CD14-positive monocyte (primary cell): Measurements from ENCODE around the gene LTBP1. TPM values are rescaled to one million over a fixed set of nuclear protein-coding genes. Genes with fewer than 3 reads are reported as not detected.

Experiments used
- DNase-seq, 3 donors: peaks; one replicate each; pipeline ENCODE4 v3.0.0-alpha.2; 2011 to 2022
- H2AFZ ChIP-seq: 2 replicates; pipeline ENCODE4 v1.6.0; 2012; ENCODE audit warnings: mild to moderate bottlenecking, low read depth, low read length, inconsistent platforms; ENCODE audit not compliant: insufficient read depth, poor library complexity, severe bottlenecking
- H3K27ac ChIP-seq, 2 donors: 1 replicate in 1 of 2; 2 replicates in 1 of 2; pipeline ENCODE4 v1.5.1; 2012 to 2013; ENCODE audit warnings: low read length in 2 of 2, control low read depth in 1 of 2, inconsistent platforms in 1 of 2, low read depth in 1 of 2, mild to moderate bottlenecking in 1 of 2
- H3K27me3 ChIP-seq, 2 donors: one replicate each; pipeline versions ENCODE4 v1.6.0 to v1.6.1; 2011 to 2013; ENCODE audit warnings: low read length in 2 of 2; ENCODE audit not compliant: control insufficient read depth in 2 of 2, insufficient read depth in 2 of 2
- H3K36me3 ChIP-seq, 2 donors: replicated peaks in 1 of 2; 1 replicate in 1 of 2; 2 replicates in 1 of 2; pipeline versions ENCODE4 v1.5.1 to v1.6.1; 2012 to 2013; ENCODE audit warnings: low read length in 2 of 2, control low read depth in 1 of 2, inconsistent platforms in 1 of 2, mild to moderate bottlenecking in 1 of 2; ENCODE audit not compliant: insufficient read depth in 2 of 2, control insufficient read depth in 1 of 2
- H3K4me1 ChIP-seq, 2 donors: 1 replicate in 1 of 2; 2 replicates in 1 of 2; pipeline versions ENCODE4 v1.5.1 to v1.6.1; 2012 to 2013; ENCODE audit warnings: low read length in 2 of 2, control low read depth in 1 of 2, inconsistent platforms in 1 of 2, mild to moderate bottlenecking in 1 of 2, moderate library complexity in 1 of 2; ENCODE audit not compliant: insufficient read depth in 2 of 2, control insufficient read depth in 1 of 2
- H3K4me2 ChIP-seq: replicated peaks from 2 replicates; pipeline ENCODE3; 2012; ENCODE audit warnings: low read length, moderate library complexity, mild to moderate bottlenecking; ENCODE audit not compliant: poor library complexity, severe bottlenecking; ENCODE audit errors: extremely low read depth
- H3K4me3 ChIP-seq, 3 experiments: fragments of 200-600 bp in 1 of 3; sonication (generic) in 1 of 3; replicated peaks in 1 of 3; 1 replicate in 2 of 3; 2 replicates in 1 of 3; pipeline ENCODE4 v1.5.1; 2011 to 2013; ENCODE audit warnings: low read length in 3 of 3, mild to moderate bottlenecking in 3 of 3, control low read depth in 2 of 3, low read depth in 2 of 3, inconsistent platforms in 1 of 3, moderate library complexity in 1 of 3
- H3K79me2 ChIP-seq: 2 replicates; pipeline ENCODE4 v1.6.0; 2012; ENCODE audit warnings: mild to moderate bottlenecking, control low read depth, inconsistent platforms, low read length, moderate library complexity; ENCODE audit not compliant: insufficient read depth
- H3K9ac ChIP-seq: 2 replicates; pipeline ENCODE4 v1.6.0; 2017; ENCODE audit warnings: low read length, mild to moderate bottlenecking; ENCODE audit not compliant: insufficient read depth, poor library complexity, severe bottlenecking
- H3K9me3 ChIP-seq, 2 donors: replicated peaks in 1 of 2; 1 replicate in 1 of 2; 2 replicates in 1 of 2; pipeline versions ENCODE4 v1.5.1 to v1.6.1; 2012 to 2013; ENCODE audit warnings: low read length in 2 of 2, control low read depth in 1 of 2; ENCODE audit not compliant: control insufficient read depth in 1 of 2, insufficient read depth in 1 of 2
- H4K20me1 ChIP-seq: 2 replicates; pipeline ENCODE4 v1.6.0; 2012; ENCODE audit warnings: mild to moderate bottlenecking, low read length, control low read depth, moderate library complexity; ENCODE audit not compliant: insufficient read depth
- H3K27ac Mint-ChIP-seq, 7 donors: one replicate each; pipeline ENCODE4 v1.8.0; 2020; ENCODE audit warnings: mild to moderate bottlenecking in 7 of 7, mixed read lengths in 7 of 7, moderate library complexity in 6 of 7, inconsistent platforms in 2 of 7
- H3K27me3 Mint-ChIP-seq, 3 donors: one replicate each; pipeline ENCODE4 v1.8.0; 2021 to 2022; ENCODE audit warnings: low read depth in 3 of 3, mild to moderate bottlenecking in 3 of 3, mixed read lengths in 3 of 3, moderate library complexity in 3 of 3, inconsistent platforms in 1 of 3
- H3K36me3 Mint-ChIP-seq, 2 donors: one replicate each; pipeline ENCODE4 v1.8.0; 2020; ENCODE audit warnings: mixed read lengths in 2 of 2, inconsistent platforms in 1 of 2, mild to moderate bottlenecking in 1 of 2
- H3K4me1 Mint-ChIP-seq: one replicate; pipeline ENCODE4 v1.8.0; 2020; ENCODE audit warnings: mild to moderate bottlenecking, mixed read lengths
- H3K4me3 Mint-ChIP-seq, 2 donors: one replicate each; pipeline ENCODE4 v1.8.0; 2020; ENCODE audit warnings: mild to moderate bottlenecking in 2 of 2, mixed read lengths in 2 of 2, moderate library complexity in 1 of 2
- H3K9me3 Mint-ChIP-seq, 7 donors: one replicate each; pipeline ENCODE4 v1.8.0; 2020 to 2022; ENCODE audit warnings: mixed read lengths in 7 of 7, mild to moderate bottlenecking in 6 of 7, moderate library complexity in 6 of 7, inconsistent platforms in 2 of 7
- WGBS: methylation state at CpG from one replicate; pipeline ENCODE4 v1.1.5; 2013; ENCODE audit warnings: missing lambda C conversion rate; ENCODE audit not compliant: insufficient coverage; 5-methylcytosine and 5-hydroxymethylcytosine counted together
- intact Hi-C, 2 donors: fragments of 100-400 bp; cut with micrococcal nuclease; formaldehyde crosslinking; loops; one replicate each; pipeline versions ENCODE4 v1.15.0 to v1.15.1; 2023
- polyA plus RNA-seq, 3 donors: library from polyadenylated mRNA; depleted of rRNA in 1 of 3; unstranded in 2 of 3; stranded (reverse) in 1 of 3; fragments of 300-500 nt in 2 of 3; fragments of >200 nt in 1 of 3; fragmentation: Illumina TruSeq in 2 of 3; gene quantifications; 1 replicate in 2 of 3; 2 replicates in 1 of 3; pipeline ENCODE4 v1.2.3, GENCODE V29; 2012 to 2021
- TF ChIP-seq, protein P1 (sequence below): fragments of 200-600 bp; IDR thresholded peaks from one replicate; pipeline ENCODE4 v1.8.0; 2022; ENCODE audit warnings: antibody characterized with exemption, mild to moderate bottlenecking

Gene LTBP1
- polyA plus RNA-seq, 3 donors: 0.18 to 0.24 TPM; not detected in 1

DNA sequence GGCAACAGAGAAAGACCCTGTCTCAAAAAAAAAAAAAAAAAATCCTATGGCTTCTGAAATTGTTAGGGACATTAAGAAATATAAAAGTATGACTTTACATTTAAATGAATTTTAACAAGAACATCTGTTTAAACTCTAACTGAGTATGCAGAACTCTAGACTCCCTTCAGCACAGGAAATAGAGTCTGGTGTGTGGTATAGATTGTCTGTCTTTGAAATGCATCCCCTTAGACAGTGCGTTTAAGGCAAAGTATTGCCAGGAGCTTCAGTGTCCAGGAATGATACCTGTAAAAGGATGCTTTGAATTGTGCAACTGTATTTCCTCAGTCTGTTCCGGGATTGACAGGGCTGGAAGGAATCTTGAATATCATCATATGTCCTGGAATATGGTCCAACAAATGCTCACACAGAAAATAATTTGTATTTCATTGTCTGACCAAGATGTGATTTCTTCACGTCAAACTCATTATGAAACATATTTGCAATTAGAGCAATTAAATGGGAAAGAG, 396.7 kb downstream of the LTBP1 start:
- H3K79me2 ChIP-seq: no peaks in the 10 kb centered on the region
- no peak overlapping the region for H3K27ac ChIP-seq
- H3K27me3 ChIP-seq: no peaks in the 10 kb centered on the region
- peaks cover 4% of the 10 kb centered on the region for H3K4me1 Mint-ChIP-seq
- H3K27ac Mint-ChIP-seq: no peak overlapping the region
- H2AFZ ChIP-seq: no peak overlapping the region
- H3K9me3 ChIP-seq: no peaks in the 10 kb centered on the region
- no peak for DNase-seq
- H3K9ac ChIP-seq: no peak overlapping the region
- H3K36me3 ChIP-seq: no peaks in the 10 kb centered on the region
- H3K9me3 Mint-ChIP-seq: peaks cover 0 to 4% (median 1%) of the 10 kb centered on the region in 7 donors
- intact Hi-C loops: no loop called here
- 80% methylated on average over 1 of the region's 3 CpGs for WGBS
- no peak overlapping the region for H3K4me3 Mint-ChIP-seq
- no peaks in the 10 kb centered on the region for H3K36me3 Mint-ChIP-seq
- H3K27me3 Mint-ChIP-seq: peaks cover 0 to 8% (median 5%) of the 10 kb centered on the region in 3 donors
- TF ChIP-seq, protein P1, sequence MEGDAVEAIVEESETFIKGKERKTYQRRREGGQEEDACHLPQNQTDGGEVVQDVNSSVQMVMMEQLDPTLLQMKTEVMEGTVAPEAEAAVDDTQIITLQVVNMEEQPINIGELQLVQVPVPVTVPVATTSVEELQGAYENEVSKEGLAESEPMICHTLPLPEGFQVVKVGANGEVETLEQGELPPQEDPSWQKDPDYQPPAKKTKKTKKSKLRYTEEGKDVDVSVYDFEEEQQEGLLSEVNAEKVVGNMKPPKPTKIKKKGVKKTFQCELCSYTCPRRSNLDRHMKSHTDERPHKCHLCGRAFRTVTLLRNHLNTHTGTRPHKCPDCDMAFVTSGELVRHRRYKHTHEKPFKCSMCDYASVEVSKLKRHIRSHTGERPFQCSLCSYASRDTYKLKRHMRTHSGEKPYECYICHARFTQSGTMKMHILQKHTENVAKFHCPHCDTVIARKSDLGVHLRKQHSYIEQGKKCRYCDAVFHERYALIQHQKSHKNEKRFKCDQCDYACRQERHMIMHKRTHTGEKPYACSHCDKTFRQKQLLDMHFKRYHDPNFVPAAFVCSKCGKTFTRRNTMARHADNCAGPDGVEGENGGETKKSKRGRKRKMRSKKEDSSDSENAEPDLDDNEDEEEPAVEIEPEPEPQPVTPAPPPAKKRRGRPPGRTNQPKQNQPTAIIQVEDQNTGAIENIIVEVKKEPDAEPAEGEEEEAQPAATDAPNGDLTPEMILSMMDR: no peak
- H3K4me3 ChIP-seq: no peak overlapping the region
- H3K4me2 ChIP-seq: no peak overlapping the region
- H3K4me1 ChIP-seq: no peaks in the 10 kb centered on the region
- no peaks in the 10 kb centered on the region for H4K20me1 ChIP-seq

GRCh38 chr2:33344230-33344629, 397.5 kb downstream of the LTBP1 start:
- no peak for DNase-seq
- Histone ChIP-seq H3K9me3 (no peaks in the 10 kb centered on the region), H3K27me3 (no peaks in the 10 kb centered on the region), H3K9ac (no peak overlapping the region), H3K4me1 (no peaks in the 10 kb centered on the region), H3K79me2 (no peaks in the 10 kb centered on the region), H2AFZ (no peak overlapping the region), H3K4me3 (no peak overlapping the region), H3K27ac (no peak overlapping the region), H4K20me1 (no peaks in the 10 kb centered on the region), H3K4me2 (no peak overlapping the region), H3K36me3 (no peaks in the 10 kb centered on the region)
- Mint-ChIP-seq H3K36me3 (no peaks in the 10 kb centered on the region), H3K9me3 (peaks cover 0 to 4% (median 0%) of the 10 kb centered on the region in 7 donors), H3K27ac (no peak overlapping the region), H3K4me1 (peaks cover 4% of the 10 kb centered on the region), H3K4me3 (no peak overlapping the region), H3K27me3 (peaks cover 0 to 8% (median 5%) of the 10 kb centered on the region in 3 donors)
- intact Hi-C loops: no loop called here
- 43% methylated on average over 3 of the region's 3 CpGs for WGBS
- TF ChIP-seq, protein P1: no peak
